ENCODE measurements around the gene FGF4.
A peak's percentile ranks its signal among the peaks of the same experiment; 100 is the strongest.
"Not testable (repeated sequence)": the region's sequence is repeated elsewhere in the genome, so short reads cannot be mapped to it uniquely, and the experiment has no call there.

Gene FGF4

DNA sequence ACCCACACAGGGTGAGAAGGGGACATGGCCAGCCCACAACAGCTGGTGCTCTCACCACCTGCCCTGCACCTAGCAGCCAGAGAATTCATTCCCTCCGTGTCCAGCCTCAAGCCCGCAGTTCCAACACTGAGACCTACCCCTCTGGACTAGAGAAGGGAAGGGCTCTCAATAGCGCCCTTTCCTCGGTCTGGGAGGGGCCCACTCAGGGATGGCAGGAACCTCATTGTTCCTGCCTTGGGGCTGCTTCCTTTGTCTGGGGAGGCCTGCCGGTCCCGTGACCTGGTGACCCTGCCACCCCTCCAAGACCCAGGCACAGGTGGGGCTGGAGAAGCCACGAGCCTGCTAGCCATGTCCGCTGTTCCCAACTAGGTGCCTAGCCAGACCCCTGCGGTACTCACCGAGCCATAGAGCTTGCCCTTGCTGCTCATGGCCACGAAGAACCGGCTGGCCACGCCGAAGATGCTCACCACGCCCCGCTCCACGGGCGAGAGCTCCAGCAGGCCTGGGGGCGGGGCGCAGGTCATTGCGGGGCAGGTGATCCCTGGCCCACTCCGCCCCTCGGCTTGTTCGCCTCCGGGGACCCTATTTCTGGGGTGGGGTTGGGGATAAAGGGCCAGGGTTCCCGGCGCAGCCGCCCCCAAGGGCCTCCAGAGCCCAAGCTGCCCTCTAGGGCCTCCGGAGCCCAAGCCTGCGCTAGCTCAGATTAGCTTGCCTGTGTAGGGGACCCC, 1.4 kb downstream of the FGF4 start:
- DNase-seq, result peak; percentile 35

GRCh38 chr11:69771466-69771865, 3.7 kb downstream of the FGF4 start:
- no peak for DNase-seq

DNA sequence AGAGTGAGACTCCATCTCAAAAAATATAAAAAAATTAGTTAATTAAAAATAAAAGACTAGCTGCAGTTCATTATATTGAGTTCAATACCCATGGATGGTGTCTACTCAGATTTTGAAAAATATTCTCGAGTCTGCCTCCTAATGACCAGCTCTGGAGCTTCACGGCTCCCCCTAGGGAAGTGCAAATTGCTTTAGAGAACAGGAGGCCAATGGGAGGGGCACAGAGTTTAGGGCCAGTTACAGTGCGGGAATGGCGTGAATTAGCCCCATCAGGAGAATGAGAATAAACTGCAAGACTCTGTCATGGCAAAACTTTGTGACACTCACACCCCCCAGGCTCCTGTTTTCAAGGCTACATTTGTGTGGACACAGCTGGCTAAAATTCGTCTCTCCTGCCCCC, 4.6 kb downstream of the FGF4 start:
- DNase-seq, result no peak

GRCh38 chr11:69765498-69765995, 9.6 kb downstream of the FGF4 start:
- no peak for DNase-seq

- DNase-seq, result not testable (repeated sequence)
Observed at GRCh38 chr11:69764918-69765317, 10.2 kb downstream of the FGF4 start.

GRCh38 chr11:69760319-69760718, 14.8 kb downstream of the FGF4 start:
- DNase-seq, result no peak

DNA sequence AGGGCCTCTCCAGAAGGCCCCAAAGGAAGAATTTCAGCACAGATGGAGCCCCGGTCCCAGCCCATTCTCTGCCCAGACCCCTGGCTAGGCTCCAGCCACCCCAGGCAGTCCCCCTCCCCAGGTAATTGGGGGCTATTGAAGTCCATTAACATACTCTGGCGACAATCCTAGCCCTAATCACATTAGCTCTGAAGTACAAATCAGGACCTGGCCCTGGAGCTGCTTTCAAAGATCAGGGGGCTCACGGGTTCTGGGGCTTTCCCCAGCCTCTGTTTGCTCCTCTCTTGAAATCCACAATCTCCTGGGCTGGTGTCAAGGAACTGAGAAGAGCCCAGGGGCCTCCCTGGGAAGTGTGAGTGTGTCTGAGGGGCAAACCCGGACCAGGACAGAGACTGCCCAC, 22.3 kb downstream of the FGF4 start:
- DNase-seq, result no peak

- DNase-seq, result no peak
Observed at GRCh38 chr11:69750875-69751597, 24.1 kb downstream of the FGF4 start.

- DNase-seq, result no peak
Observed at GRCh38 chr11:69750108-69750850, 24.9 kb downstream of the FGF4 start.

DNA sequence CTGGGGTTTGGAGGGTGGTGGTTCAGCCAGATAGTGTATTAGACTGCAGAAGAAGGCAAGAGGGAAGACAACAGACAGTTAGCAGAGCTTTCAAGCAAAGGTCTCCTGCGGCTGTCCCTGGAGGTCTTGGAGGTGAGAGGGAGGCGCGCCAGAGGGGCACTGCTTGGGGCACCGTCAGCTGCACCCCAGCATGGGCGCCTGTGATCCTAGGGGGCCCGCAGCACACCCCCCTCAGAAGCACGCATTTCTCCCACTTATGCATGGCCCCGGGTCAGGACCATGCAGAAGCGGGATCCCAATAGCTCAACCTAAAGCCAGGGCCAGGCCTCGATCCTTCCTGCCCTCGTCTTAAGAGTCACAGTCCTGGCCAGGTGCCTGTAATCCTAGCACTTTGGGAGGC, 26.5 kb downstream of the FGF4 start:
- no peak for DNase-seq

DNA sequence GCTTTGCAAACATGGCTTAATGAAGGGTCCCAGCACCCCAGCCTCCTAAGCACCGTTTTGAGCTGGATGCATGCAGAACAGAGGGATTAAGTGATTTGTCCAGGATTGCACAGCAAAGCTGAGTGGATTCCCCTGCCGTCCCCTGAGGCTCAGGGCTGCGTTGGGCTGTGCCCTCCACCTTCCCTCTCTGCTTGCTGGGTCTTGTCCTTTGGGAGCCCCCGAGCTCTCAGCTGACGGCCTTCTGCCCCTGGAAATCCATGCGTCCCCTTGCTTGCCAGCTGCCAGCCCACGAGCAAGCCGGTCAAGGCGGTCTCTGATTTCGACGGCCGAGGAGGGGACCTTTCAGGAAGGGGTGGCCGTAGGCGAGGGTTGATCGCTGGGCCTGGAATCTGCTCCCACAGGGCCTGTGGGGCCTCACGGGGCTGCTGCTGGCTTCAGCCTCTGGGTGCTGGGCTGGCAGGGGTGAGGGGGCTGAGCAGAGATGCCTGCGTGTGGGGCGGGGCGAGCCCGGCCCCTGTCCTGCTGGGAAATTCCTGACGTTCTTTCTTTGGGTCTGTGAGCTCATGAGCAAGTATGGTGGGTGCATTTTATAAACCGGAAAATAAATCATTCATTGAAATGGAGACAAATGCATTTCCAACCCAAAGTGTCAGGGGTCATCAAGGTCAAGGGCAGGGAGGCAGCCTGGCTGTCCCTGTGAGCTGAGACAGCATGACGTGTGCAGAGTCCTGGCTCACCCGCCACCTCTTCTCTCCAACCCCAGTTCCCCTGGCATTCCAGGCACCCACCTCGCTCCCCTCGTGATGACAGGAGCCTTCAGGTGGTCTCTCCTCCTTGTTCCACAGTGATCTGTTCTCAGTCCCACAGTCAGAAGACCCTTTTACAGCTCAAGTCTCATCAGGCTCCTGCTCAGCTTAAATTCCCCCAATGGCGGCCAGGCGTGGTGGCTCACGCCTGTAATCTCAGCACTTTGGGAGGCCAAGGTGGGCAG, 28.1 kb downstream of the FGF4 start:
- DNase-seq, result no peak

DNA sequence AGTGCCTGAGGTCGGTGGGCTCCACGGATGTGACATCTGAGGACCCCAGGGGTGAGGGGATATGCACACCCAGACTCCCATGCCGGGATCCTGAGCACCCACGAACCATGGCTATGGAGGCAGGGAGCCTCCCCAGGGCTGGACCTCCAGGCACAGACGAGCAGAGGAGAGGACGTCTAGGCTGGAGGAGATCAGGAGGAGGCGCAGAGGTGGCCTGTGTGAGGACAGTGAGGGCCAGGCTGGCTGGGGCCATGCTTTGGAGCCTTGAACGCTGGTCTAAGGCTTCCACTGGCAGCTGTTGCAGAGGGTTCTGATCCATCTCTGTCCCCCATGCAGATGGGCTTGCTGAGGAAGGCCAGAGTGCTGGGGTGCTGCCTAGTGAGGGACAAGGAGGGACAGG, 29.0 kb downstream of the FGF4 start:
- no peak for DNase-seq

DNA sequence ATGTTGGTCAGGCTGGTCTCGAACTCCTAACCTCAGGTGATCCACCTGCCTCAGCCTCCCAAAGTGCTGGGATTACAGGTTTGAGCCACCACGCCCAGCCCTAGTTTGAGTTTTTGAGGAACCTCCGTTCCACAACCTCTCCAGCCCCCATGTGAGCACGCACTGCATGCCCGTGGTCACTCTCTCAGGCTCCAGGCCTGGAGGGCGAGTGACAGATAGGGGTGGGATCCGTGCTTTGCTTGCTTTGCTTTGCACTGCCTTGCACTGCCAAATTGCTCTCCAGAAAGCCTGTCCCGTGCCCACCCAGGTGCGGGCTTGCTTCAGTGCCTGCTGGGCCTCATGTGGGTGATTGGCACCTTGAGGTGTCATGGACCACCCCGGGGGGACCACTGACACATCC, 29.9 kb downstream of the FGF4 start:
- DNase-seq, result no peak

DNA sequence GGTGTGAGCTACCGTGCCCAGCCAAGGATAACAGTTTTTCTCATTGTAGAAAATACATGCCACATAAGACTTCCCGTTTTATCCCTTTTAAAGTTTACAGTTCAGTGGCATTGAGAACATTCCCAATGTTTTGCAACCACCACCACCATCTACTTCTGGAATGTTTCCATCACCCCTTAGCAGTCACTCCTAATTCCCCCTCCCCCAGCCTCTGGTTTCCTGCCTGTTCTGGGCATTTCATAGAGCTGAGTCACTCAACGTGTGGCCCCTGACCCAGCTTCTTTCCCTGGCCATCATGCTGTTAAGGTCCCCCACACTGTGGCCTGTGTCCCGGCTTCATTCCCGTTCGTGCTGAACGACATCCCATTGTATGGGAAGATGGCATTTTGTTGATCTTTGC, 30.7 kb downstream of the FGF4 start:
- DNase-seq, result no peak

- DNase-seq, result no peak
Observed at GRCh38 chr11:69734841-69735240, 40.3 kb downstream of the FGF4 start.

DNA sequence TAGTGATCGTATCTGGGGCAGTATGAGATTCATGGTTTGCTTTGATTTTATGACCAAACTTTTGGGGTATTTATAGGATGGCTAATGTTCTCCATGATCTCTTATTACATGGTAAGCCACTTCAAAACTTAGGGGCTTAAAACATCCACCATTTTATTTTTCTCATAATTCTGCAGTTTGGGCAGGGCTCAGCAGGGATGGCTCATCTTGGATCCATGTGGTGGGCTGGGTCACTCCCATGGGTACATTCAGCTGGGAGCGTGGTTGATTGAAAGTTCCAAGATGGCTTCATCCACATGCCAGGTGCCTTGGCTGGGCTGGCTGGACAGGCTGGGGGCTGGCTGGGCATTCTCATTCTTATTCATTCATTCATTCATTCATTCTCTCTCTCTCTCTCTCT, 40.8 kb downstream of the FGF4 start:
- no peak for DNase-seq

- no peak for DNase-seq
Observed at GRCh38 chr11:69732910-69733309, 42.2 kb downstream of the FGF4 start.

DNA sequence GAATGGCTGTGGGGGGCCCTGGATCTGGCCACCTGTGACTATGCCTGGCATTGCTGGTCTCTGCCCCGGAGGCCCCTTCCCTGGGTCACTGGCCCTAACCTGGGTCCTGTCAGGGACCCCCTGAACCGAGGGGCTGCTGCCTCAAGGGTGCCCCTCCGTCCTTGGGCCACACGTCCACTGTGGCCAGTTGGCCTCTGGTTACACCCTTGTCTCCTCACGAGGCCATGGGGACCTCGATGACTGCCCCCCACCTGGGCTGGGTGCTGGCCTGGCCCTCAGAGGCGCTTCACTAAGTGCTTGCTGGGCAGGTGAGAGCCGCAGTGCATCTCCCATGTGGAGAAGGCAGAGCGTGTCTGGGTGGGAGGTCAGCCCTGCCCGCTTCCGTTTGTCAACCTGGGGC, 44.0 kb downstream of the FGF4 start:
- DNase-seq, result no peak

- DNase-seq, result no peak
Observed at GRCh38 chr11:69730500-69730899, 44.6 kb downstream of the FGF4 start.

DNA sequence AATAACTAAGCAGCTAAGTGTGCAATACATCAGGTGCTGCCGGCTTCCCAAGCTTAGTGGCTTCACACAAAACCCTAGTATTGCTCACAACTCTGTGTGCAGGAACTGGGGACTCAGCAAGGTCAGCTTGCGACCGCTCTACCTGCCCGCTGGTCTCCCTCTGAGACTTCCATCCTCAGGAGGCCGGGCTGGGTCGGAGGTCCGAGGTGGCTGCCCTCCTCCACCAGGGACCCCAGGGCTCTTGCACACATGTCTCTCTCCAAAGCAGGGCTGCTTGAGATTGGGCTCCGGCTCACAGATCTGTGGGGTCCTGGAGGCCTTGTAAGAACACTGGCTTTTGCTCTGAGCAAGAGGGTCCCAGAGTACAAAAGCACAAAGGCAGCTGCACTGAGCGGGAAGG, 45.9 kb downstream of the FGF4 start:
- no peak for DNase-seq

DNA sequence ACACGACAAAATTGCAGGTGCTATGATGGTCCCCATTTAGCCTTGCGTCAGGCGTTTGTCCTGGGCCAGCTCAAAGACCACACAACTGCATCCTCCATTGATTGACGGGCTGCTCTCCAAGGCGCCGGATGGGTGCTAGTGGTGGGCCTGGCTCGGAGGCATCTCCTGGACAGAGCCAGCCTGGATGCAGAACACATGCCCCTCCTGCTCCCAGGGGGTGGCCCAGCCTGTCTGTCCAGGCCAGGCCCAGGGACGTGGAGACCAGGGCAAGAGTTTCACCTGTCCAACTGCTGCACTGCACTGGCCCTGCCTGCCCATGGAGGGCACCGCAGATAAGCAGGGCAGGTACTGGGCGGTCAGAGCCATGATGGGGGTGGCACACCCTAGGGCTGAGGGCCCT, 47.9 kb downstream of the FGF4 start:
- no peak for DNase-seq

DNA sequence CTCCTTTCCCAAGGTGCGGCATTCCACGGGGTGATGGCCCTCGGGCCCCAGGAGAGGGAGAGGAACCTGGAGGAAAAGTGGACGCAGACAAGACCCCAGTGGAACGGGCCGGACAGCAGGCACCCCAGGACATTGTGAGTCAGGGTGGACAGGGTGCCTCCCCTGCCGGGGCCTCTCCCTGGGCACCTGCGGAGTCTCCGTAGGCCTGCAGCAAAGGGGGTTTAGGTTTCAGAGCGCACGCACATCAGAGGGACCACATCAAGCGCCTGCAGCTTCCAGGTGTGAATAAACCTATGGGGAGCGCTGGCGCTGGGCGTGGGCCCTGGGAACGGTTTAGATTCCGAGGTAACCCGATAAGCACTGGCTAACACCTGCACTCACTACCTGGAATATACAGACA, 48.7 kb downstream of the FGF4 start:
- DNase-seq, result no peak
